ENCODE results near the gene GALNT1. TPM values are rescaled to one million over a fixed set of nuclear protein-coding genes. Genes with fewer than 3 reads are reported as not detected.
"Not testable (repeated sequence)": the region's sequence is repeated elsewhere in the genome, so short reads cannot be mapped to it uniquely, and the experiment has no call there.

The GALNT1 gene
- total and polyA plus RNA-seq, 2 experiments from 2014 or later = 47.4 to 110 TPM

GRCh38 chr18:35549564-35549963 is 32.0 kb upstream of the GALNT1 start:
- Histone ChIP-seq H3K4me1 (ENCODE audit: low read depth) (peaks cover 8% of the 10 kb centered on the region), H3K9me3 (ENCODE audit: low read depth) (no peaks in the 10 kb centered on the region), H3K27ac (no peak overlapping the region), H3K36me3 (no peaks in the 10 kb centered on the region), H3K27me3 (no peaks in the 10 kb centered on the region), H3K4me3 (no peak overlapping the region)
- peak in 1 of 2 donors; percentile 64 for DNase-seq (ENCODE audit: low read depth in 1 of 2, low spot score in 1 of 2)
- no peak for TF ChIP-seq CTCF (IDR thresholded peaks at IDR 0.05; ENCODE audit: low read depth, low read length)

- Histone ChIP-seq H3K27me3 (no peaks in the 10 kb centered on the region), H3K4me1 (ENCODE audit: low read depth) (peaks cover 12% of the 10 kb centered on the region), H3K27ac (no peak overlapping the region), H3K36me3 (no peaks in the 10 kb centered on the region), H3K4me3 (no peak overlapping the region), H3K9me3 (ENCODE audit: low read depth) (no peaks in the 10 kb centered on the region)
- no peak for DNase-seq (ENCODE audit: low read depth in 1 of 2, low spot score in 1 of 2)
- TF ChIP-seq CTCF (IDR thresholded peaks at IDR 0.05; ENCODE audit: low read depth, low read length) = no peak
These were observed 28.2 kb upstream of the GALNT1 start for GRCh38 chr18:35553300-35553699.

- DNase-seq (ENCODE audit: low read depth in 1 of 2, low spot score in 1 of 2); H3K36me3 ChIP-seq; H3K4me3 ChIP-seq; H3K9me3 ChIP-seq (ENCODE audit: low read depth); H3K27me3 ChIP-seq; H3K4me1 ChIP-seq (ENCODE audit: low read depth); H3K27ac ChIP-seq: not testable (repeated sequence)
These were observed 26.0 kb upstream of the GALNT1 start for GRCh38 chr18:35555538-35555937.

- no peak for DNase-seq (ENCODE audit: low read depth in 1 of 2, low spot score in 1 of 2)
- no peak for TF ChIP-seq CTCF (IDR thresholded peaks at IDR 0.05; ENCODE audit: low read depth, low read length)
- no peak overlapping the region for H3K4me3 ChIP-seq
These were observed 21.7 kb upstream of the GALNT1 start for GRCh38 chr18:35559867-35560266.

GRCh38 chr18:35564795-35565453 is 16.6 kb upstream of the GALNT1 start:
- no peaks in the 10 kb centered on the region for H3K27me3 ChIP-seq
- no peak for DNase-seq (ENCODE audit: low read depth in 1 of 2, low spot score in 1 of 2)
- H3K4me1 ChIP-seq (ENCODE audit: low read depth) = no peaks in the 10 kb centered on the region
- no peak overlapping the region for H3K4me3 ChIP-seq
- H3K27ac ChIP-seq = no peak overlapping the region
- H3K9me3 ChIP-seq (ENCODE audit: low read depth) = no peaks in the 10 kb centered on the region
- no peak for TF ChIP-seq CTCF (IDR thresholded peaks at IDR 0.05; ENCODE audit: low read depth, low read length)
- H3K36me3 ChIP-seq = no peaks in the 10 kb centered on the region

More at GRCh38 chr18:35559867-35560266, 21.7 kb upstream of the GALNT1 start:
- peaks cover 3% of the 10 kb centered on the region for H3K4me1 ChIP-seq (ENCODE audit: low read depth)
- H3K36me3 ChIP-seq = no peaks in the 10 kb centered on the region
- no peaks in the 10 kb centered on the region for H3K27me3 ChIP-seq
- no peaks in the 10 kb centered on the region for H3K9me3 ChIP-seq (ENCODE audit: low read depth)
- no peak overlapping the region for H3K27ac ChIP-seq

GRCh38 chr18:35566019-35566418 is 15.5 kb upstream of the GALNT1 start:
- TF ChIP-seq CTCF (IDR thresholded peaks at IDR 0.05; ENCODE audit: low read depth, low read length) = no peak
- H3K27ac ChIP-seq = no peak overlapping the region
- no peaks in the 10 kb centered on the region for H3K36me3 ChIP-seq
- H3K27me3 ChIP-seq = no peaks in the 10 kb centered on the region
- no peak overlapping the region for H3K4me3 ChIP-seq
- H3K9me3 ChIP-seq (ENCODE audit: low read depth) = no peaks in the 10 kb centered on the region
- H3K4me1 ChIP-seq (ENCODE audit: low read depth) = no peaks in the 10 kb centered on the region
- no peak for DNase-seq (ENCODE audit: low read depth in 1 of 2, low spot score in 1 of 2)

Data from cardiac muscle cell (in vitro differentiated cells and primary cell).